Gastroesophageal sphincter (tissue), 3 donors: Measurements from ENCODE around the gene RPL37A.

Source experiments
- CTCF ChIP-seq, 4 experiments: fragments of 200-600 bp in 2 of 4; fragments of 450-650 bp in 2 of 4; sonication (generic) in 1 of 4; IDR thresholded peaks; one replicate each; pipeline ENCODE4 v1.5.1; 2017 to 2019; ENCODE audit warnings: antibody characterized with exemption in 4 of 4, mild to moderate bottlenecking in 2 of 4, moderate library complexity in 2 of 4
- EP300 ChIP-seq: sonication (generic); formaldehyde crosslinking; IDR thresholded peaks from one replicate; pipeline ENCODE4 v1.6.1; 2017; ENCODE audit warnings: antibody characterized with exemption, mild to moderate bottlenecking
- POLR2A ChIP-seq, 2 donors: fragments of 450-650 bp; IDR thresholded peaks; one replicate each; pipeline ENCODE4 v1.6.1; 2017; ENCODE audit warnings: antibody characterized with exemption in 2 of 2, mild to moderate bottlenecking in 2 of 2, moderate library complexity in 1 of 2
- POLR2AphosphoS5 ChIP-seq: sonication (generic); formaldehyde crosslinking; IDR thresholded peaks from one replicate; pipeline ENCODE4 v1.6.1; 2017; ENCODE audit warnings: antibody characterized with exemption

- TF ChIP-seq CTCF (IDR thresholded peaks at IDR 0.05) (no peak), POLR2A (IDR thresholded peaks at IDR 0.05) (no peak), POLR2AphosphoS5 (no peak), EP300 (no peak)
These were observed 6.8 kb downstream of the RPL37A start for GRCh38 chr2:216505133-216506106.
